SK-N-SH (cell line): ENCODE results near the gene ZGPAT. TPM values are rescaled to one million over a fixed set of nuclear protein-coding genes. Genes with fewer than 3 reads are reported as not detected.

Experiments
- CTCF ChIA-PET: fragments of 300-600, 350-600 bp; formaldehyde crosslinking; extraction: SDS; loops from one replicate; lab custom pipeline; 2021; lab: Yijun Ruan, JAX
- POLR2A ChIA-PET: fragments of 350-600 bp; sonication (Branson Sonifier 250); formaldehyde crosslinking; extraction: SDS; loops from one replicate; lab custom pipeline; 2020; ENCODE audit warnings: antibody characterized with exemption, inconsistent platforms; lab: Yijun Ruan, JAX
- DNase-seq: peaks from one replicate; pipeline ENCODE4 v3.0.0; 2012
- H2AFZ ChIP-seq: fragments of 200-600 bp; sonication (generic); 2 replicates; pipeline ENCODE4 v1.8.1; 2016; ENCODE audit warnings: antibody characterized with exemption, mild to moderate bottlenecking, low read depth
- H3F3A ChIP-seq: fragments of 200-600 bp; sonication (generic); replicated peaks from 2 replicates; pipeline ENCODE3; 2016; ENCODE audit warnings: antibody characterized with exemption, mild to moderate bottlenecking; ENCODE audit not compliant: insufficient read depth
- H3K27ac ChIP-seq, 2 experiments: fragments of 200-500 bp in 1 of 2; fragments of 200-600 bp in 1 of 2; sonication (Bioruptor generic) in 1 of 2; sonication (generic), shearing (Covaris generic) in 1 of 2; 2 replicates each; pipeline versions ENCODE4 v1.5.1 to v1.6.1; 2014 to 2016; ENCODE audit warnings: low read depth in 2 of 2, inconsistent platforms in 1 of 2, low read length in 1 of 2, mild to moderate bottlenecking in 1 of 2, mixed read lengths in 1 of 2
- H3K27me3 ChIP-seq: fragments of 200-600 bp; sonication (generic), shearing (Covaris generic); 2 replicates; pipeline ENCODE4 v1.6.1; 2016; ENCODE audit warnings: mixed run types; ENCODE audit not compliant: insufficient read depth
- H3K36me3 ChIP-seq, 2 experiments: fragments of 200-500 bp in 1 of 2; fragments of 200-600 bp in 1 of 2; sonication (Bioruptor generic) in 1 of 2; sonication (generic) in 1 of 2; replicated peaks in 1 of 2; 2 replicates each; pipeline versions ENCODE3 to v1.5.1; 2014 to 2016; ENCODE audit warnings: low read length in 1 of 2, mild to moderate bottlenecking in 1 of 2; ENCODE audit not compliant: insufficient read depth in 2 of 2, control insufficient read depth in 1 of 2
- H3K4me1 ChIP-seq, 2 experiments: fragments of 200-500 bp in 1 of 2; fragments of 200-600 bp in 1 of 2; sonication (Bioruptor generic) in 1 of 2; sonication (generic), shearing (Covaris generic) in 1 of 2; 2 replicates each; pipeline versions ENCODE4 v1.5.1 to v1.6.1; 2014 to 2016; ENCODE audit warnings: low read depth in 1 of 2, low read length in 1 of 2, mixed run types in 1 of 2; ENCODE audit not compliant: insufficient read depth in 2 of 2, control insufficient read depth in 1 of 2
- H3K4me2 ChIP-seq: fragments of 200-600 bp; sonication (generic), shearing (Covaris generic); 2 replicates; pipeline ENCODE4 v1.6.1; 2017; ENCODE audit warnings: mixed run types
- H3K4me3 ChIP-seq, 2 experiments: fragments of 200-500 bp in 1 of 2; fragments of 200-600 bp in 1 of 2; sonication (Bioruptor generic) in 1 of 2; sonication (generic), shearing (Covaris generic) in 1 of 2; 2 replicates each; pipeline versions ENCODE4 v1.5.1 to v1.8.1; 2014 to 2016; ENCODE audit warnings: low read depth in 2 of 2, inconsistent platforms in 1 of 2, low read length in 1 of 2, mild to moderate bottlenecking in 1 of 2, mixed read lengths in 1 of 2, moderate library complexity in 1 of 2
- H3K79me2 ChIP-seq: fragments of 200-600 bp; sonication (generic); 2 replicates; pipeline ENCODE4 v1.8.1; 2017; ENCODE audit warnings: mild to moderate bottlenecking; ENCODE audit not compliant: insufficient read depth
- H3K9ac ChIP-seq: fragments of 200-600 bp; sonication (generic); 2 replicates; pipeline ENCODE4 v1.6.1; 2017; ENCODE audit warnings: mixed run types
- H3K9me2 ChIP-seq: fragments of 200-600 bp; sonication (generic); 2 replicates; pipeline ENCODE4 v1.6.1; 2017; ENCODE audit warnings: mixed run types
- H3K9me3 ChIP-seq: fragments of 200-600 bp; sonication (generic); 2 replicates; pipeline ENCODE4 v1.6.1; 2017; ENCODE audit warnings: mixed run types, mild to moderate bottlenecking, moderate library complexity
- H4K20me1 ChIP-seq: fragments of 200-600 bp; sonication (generic); 2 replicates; pipeline ENCODE4 v1.6.1; 2017; ENCODE audit warnings: mild to moderate bottlenecking, mixed run types; ENCODE audit not compliant: insufficient read depth
- EP300 ChIP-seq, 2 experiments: IDR thresholded peaks; 2 replicates each; pipeline versions ENCODE4 v1.4.0 to v1.6.1; 2012; ENCODE audit warnings: borderline replicate concordance in 1 of 2, low read depth in 1 of 2, low read length in 1 of 2
- EZH2phosphoT487 ChIP-seq: fragments of 200-600 bp; sonication (generic); IDR thresholded peaks from 2 replicates; pipeline ENCODE4 v1.6.1; 2017; ENCODE audit warnings: low read depth, mixed run types, mild to moderate bottlenecking, antibody characterized with exemption, moderate library complexity, borderline replicate concordance
- FOXM1 ChIP-seq: IDR thresholded peaks from 2 replicates; pipeline ENCODE4 v1.4.0; 2012; ENCODE audit warnings: low read depth, mild to moderate bottlenecking
- GABPA ChIP-seq: IDR thresholded peaks from 2 replicates; pipeline ENCODE4 v1.4.0; 2012; ENCODE audit warnings: low read depth, mild to moderate bottlenecking
- JUND ChIP-seq: IDR thresholded peaks from 2 replicates; pipeline ENCODE4 v1.4.0; 2012
- MAX ChIP-seq: IDR thresholded peaks from 2 replicates; pipeline ENCODE4 v1.4.0; 2012; ENCODE audit warnings: low read depth
- MEF2A ChIP-seq: IDR thresholded peaks from 2 replicates; pipeline ENCODE4 v1.4.0; 2012; ENCODE audit warnings: low read depth, borderline replicate concordance
- MXI1 ChIP-seq: IDR thresholded peaks from 2 replicates; pipeline ENCODE4 v1.6.1; 2012; ENCODE audit warnings: mild to moderate bottlenecking, low read depth, low read length, improper control_type of control experiment
- NFIC ChIP-seq: IDR thresholded peaks from 2 replicates; pipeline ENCODE4 v1.4.0; 2012; ENCODE audit warnings: borderline replicate concordance
- NRF1 ChIP-seq: IDR thresholded peaks from 2 replicates; pipeline ENCODE4 v1.6.1; 2012; ENCODE audit warnings: low read depth, mild to moderate bottlenecking, low read length
- POLR2AphosphoS5 ChIP-seq: IDR thresholded peaks from 2 replicates; pipeline ENCODE4 v1.6.1; 2012; ENCODE audit warnings: low read depth, low read length
- RAD21 ChIP-seq: IDR thresholded peaks from 2 replicates; pipeline ENCODE4 v1.6.1; 2012; ENCODE audit warnings: mild to moderate bottlenecking, low read length
- RFX5 ChIP-seq: IDR thresholded peaks from 2 replicates; pipeline ENCODE4 v1.6.1; 2012; ENCODE audit warnings: mild to moderate bottlenecking, improper control_type of control experiment, low read length
- TCF12 ChIP-seq: IDR thresholded peaks from 2 replicates; pipeline ENCODE4 v1.4.0; 2012
- YY1 ChIP-seq: IDR thresholded peaks from 2 replicates; pipeline ENCODE4 v1.4.0; 2012; ENCODE audit warnings: low read depth, mild to moderate bottlenecking
- WGBS: methylation state at CpG from one replicate; pipeline ENCODE4 v1.1.6; 2017; ENCODE audit warnings: low lambda C conversion rate; 5-methylcytosine and 5-hydroxymethylcytosine counted together
- polyA plus RNA-seq, 3 experiments: library from polyadenylated mRNA; depleted of rRNA; stranded (reverse); fragments of >200 nt; gene quantifications; 2 replicates each; pipeline ENCODE4 v1.2.3, GENCODE V29; 2012
- TF ChIP-seq, protein P1 (sequence below): fragments of 200-600 bp; sonication (generic); IDR thresholded peaks from 2 replicates; pipeline ENCODE4 v1.6.1; 2017; ENCODE audit warnings: antibody characterized with exemption, mild to moderate bottlenecking, moderate library complexity
- TF ChIP-seq, protein P2 (sequence below): IDR thresholded peaks from 2 replicates; pipeline ENCODE4 v1.4.0; 2012; ENCODE audit warnings: low read depth, borderline replicate concordance
- TF ChIP-seq, protein P3 (sequence below): fragments of 150-350 bp; IDR thresholded peaks from 2 replicates; pipeline ENCODE4 v1.6.1; 2017; ENCODE audit warnings: antibody characterized with exemption, low read length, low read depth, borderline replicate concordance

Gene ZGPAT
- polyA plus RNA-seq, 1 of the 3 experiments (the other 2 are of a cell fraction), result 33.7 TPM

DNA sequence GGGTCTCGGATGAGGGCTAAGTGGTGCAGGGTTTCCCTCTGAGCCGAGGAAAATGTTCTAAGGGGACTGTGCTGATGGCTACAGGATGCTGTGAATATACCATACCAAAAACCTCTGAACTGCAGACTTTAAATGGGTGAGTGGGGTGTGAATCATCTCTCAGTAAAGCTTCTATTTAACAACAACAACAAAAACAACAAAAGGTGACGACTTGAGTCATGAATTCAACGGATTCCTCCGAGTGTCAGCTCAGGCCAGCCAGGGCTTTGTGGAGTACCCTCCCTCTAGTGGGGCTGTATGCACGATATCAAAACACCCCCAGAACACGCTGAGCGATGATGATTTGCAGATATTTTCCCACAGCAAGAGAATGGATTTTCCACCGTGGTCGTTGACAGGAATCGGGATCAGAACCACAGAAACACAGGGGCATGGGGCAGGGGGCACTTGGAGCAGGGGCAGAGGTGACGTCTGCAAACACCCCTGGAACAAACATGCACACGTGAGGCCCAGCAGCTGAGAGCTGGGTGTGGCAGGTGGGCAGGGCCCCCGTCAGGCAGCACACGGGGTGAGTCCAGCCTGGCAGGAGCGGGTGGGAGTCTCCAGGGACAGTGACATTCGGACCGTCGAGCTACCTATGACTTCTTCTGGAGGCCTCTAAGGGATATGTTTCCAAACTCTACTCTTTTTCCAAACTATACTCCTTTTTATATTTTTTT, 70.4 kb downstream of the ZGPAT start:
- ChIA-PET CTCF (interaction anchor here (1.1 to 7.5 kb wide), 4 partner anchors 7 to 240 kb away, joined by 3 to 103 read pairs (median 4); no protein-coding TSS in a partner anchor), POLR2A (interaction anchor here (1.2 kb wide), 1 partner anchor 87 kb away, joined by 3 read pairs; the partner anchor contains the start of gene TPD52L2)
- WGBS, result 57% methylated on average over 17 of the region's 19 CpGs
- H3F3A ChIP-seq, result no peaks in the 10 kb centered on the region
- no peaks in the 10 kb centered on the region for H3K9me3 ChIP-seq
- H2AFZ ChIP-seq, result no peak overlapping the region
- H3K27me3 ChIP-seq, result no peaks in the 10 kb centered on the region
- H3K4me2 ChIP-seq, result no peak overlapping the region
- no peak for DNase-seq
- H3K9me2 ChIP-seq, result no peaks in the 10 kb centered on the region
- no peak overlapping the region for H3K27ac ChIP-seq
- no peaks in the 10 kb centered on the region for H3K36me3 ChIP-seq
- H3K9ac ChIP-seq, result no peak overlapping the region
- no peaks in the 10 kb centered on the region for H3K79me2 ChIP-seq
- H3K4me1 ChIP-seq, result peaks cover 0 to 5% of the 10 kb centered on the region in 2 experiments; a peak in 1 of 4 replicates
- H4K20me1 ChIP-seq, result no peaks in the 10 kb centered on the region
- H3K4me3 ChIP-seq, result no peak overlapping the region
- TF ChIP-seq, protein P1, sequence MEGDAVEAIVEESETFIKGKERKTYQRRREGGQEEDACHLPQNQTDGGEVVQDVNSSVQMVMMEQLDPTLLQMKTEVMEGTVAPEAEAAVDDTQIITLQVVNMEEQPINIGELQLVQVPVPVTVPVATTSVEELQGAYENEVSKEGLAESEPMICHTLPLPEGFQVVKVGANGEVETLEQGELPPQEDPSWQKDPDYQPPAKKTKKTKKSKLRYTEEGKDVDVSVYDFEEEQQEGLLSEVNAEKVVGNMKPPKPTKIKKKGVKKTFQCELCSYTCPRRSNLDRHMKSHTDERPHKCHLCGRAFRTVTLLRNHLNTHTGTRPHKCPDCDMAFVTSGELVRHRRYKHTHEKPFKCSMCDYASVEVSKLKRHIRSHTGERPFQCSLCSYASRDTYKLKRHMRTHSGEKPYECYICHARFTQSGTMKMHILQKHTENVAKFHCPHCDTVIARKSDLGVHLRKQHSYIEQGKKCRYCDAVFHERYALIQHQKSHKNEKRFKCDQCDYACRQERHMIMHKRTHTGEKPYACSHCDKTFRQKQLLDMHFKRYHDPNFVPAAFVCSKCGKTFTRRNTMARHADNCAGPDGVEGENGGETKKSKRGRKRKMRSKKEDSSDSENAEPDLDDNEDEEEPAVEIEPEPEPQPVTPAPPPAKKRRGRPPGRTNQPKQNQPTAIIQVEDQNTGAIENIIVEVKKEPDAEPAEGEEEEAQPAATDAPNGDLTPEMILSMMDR, result no peak
- TF ChIP-seq EP300 (IDR thresholded peaks at IDR 0.05; ENCODE audit: borderline replicate concordance in 1 of 2, low read depth in 1 of 2, low read length in 1 of 2) (no peak), MXI1 (no peak), YY1 (no peak), NFIC (no peak), POLR2AphosphoS5 (no peak), TCF12 (no peak), FOXM1 (no peak)
- TF ChIP-seq, protein P2, sequence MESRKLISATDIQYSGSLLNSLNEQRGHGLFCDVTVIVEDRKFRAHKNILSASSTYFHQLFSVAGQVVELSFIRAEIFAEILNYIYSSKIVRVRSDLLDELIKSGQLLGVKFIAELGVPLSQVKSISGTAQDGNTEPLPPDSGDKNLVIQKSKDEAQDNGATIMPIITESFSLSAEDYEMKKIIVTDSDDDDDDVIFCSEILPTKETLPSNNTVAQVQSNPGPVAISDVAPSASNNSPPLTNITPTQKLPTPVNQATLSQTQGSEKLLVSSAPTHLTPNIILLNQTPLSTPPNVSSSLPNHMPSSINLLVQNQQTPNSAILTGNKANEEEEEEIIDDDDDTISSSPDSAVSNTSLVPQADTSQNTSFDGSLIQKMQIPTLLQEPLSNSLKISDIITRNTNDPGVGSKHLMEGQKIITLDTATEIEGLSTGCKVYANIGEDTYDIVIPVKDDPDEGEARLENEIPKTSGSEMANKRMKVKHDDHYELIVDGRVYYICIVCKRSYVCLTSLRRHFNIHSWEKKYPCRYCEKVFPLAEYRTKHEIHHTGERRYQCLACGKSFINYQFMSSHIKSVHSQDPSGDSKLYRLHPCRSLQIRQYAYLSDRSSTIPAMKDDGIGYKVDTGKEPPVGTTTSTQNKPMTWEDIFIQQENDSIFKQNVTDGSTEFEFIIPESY, result no peak
- TF ChIP-seq, protein P3, sequence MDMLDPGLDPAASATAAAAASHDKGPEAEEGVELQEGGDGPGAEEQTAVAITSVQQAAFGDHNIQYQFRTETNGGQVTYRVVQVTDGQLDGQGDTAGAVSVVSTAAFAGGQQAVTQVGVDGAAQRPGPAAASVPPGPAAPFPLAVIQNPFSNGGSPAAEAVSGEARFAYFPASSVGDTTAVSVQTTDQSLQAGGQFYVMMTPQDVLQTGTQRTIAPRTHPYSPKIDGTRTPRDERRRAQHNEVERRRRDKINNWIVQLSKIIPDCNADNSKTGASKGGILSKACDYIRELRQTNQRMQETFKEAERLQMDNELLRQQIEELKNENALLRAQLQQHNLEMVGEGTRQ, result no peak

DNA sequence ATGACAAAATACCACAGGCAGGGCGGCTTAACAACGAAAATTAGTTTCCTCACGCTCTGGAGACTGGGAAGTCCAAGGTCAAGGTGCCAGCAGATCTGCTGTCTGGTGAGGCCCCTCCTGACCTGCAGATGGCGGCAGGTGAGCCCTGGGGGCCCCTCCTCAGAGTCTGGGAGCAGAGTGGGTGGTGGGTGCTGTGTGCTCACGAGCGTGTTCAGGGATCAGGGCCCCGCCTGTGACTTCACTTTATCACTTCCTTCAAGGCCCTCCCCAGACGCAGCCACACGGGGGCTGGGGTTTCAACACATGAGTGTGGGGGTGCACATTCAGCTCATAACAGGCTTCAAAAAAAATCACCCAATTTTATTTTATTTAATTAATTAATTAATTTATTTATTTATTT, 71.0 kb downstream of the ZGPAT start:
- Histone ChIP-seq H3K27me3 (no peaks in the 10 kb centered on the region), H2AFZ (no peak overlapping the region), H3K4me2 (no peak overlapping the region), H3K36me3 (no peaks in the 10 kb centered on the region), H3K79me2 (no peaks in the 10 kb centered on the region), H3K9me2 (no peaks in the 10 kb centered on the region), H3K4me1 (peaks cover 0 to 5% of the 10 kb centered on the region in 2 experiments; a peak in 1 of 4 replicates), H3K27ac (no peak overlapping the region), H4K20me1 (no peaks in the 10 kb centered on the region), H3K4me3 (no peak overlapping the region), H3F3A (no peaks in the 10 kb centered on the region), H3K9ac (no peak overlapping the region), H3K9me3 (no peaks in the 10 kb centered on the region)
- POLR2A ChIA-PET, result interaction anchor here (1.2 kb wide), 1 partner anchor 86 kb away, joined by 3 read pairs; the partner anchor contains the start of gene TPD52L2
- CTCF ChIA-PET, result interaction anchor here (1.1 to 1.4 kb wide), 2 partner anchors 25 to 202 kb away, joined by 3 to 4 read pairs; no protein-coding TSS in a partner anchor
- DNase-seq, result no peak
- 82% methylated on average over 6 of the region's 9 CpGs for WGBS
- TF ChIP-seq GABPA (no peak), NRF1 (no peak), TCF12 (no peak), JUND (no peak), NFIC (no peak), RFX5 (no peak), FOXM1 (no peak), MAX (no peak), EZH2phosphoT487 (no peak), RAD21 (no peak), MEF2A (no peak)
- TF ChIP-seq, protein P2, result no peak
